Tibial artery (tissue), 4 donors: ENCODE data around the gene TUFT1.

Experiments
- DNase-seq, 2 donors: peaks; one replicate each; pipeline ENCODE4 v3.0.0-alpha.2; 2019
- H3K27ac ChIP-seq, 2 donors: fragments of 200-600 bp; sonication (generic) in 1 of 2; 1 replicate in 1 of 2; 2 replicates in 1 of 2; pipeline ENCODE4 v1.5.1; 2018 to 2019; ENCODE audit warnings: mild to moderate bottlenecking in 1 of 2
- H3K27me3 ChIP-seq, 2 donors: fragments of 200-600 bp; sonication (generic) in 1 of 2; one replicate each; pipeline versions ENCODE4 v1.5.1 to v1.6.0; 2016 to 2019
- H3K36me3 ChIP-seq, 3 donors: fragments of 200-600 bp; sonication (generic) in 2 of 3; one replicate each; pipeline ENCODE4 v1.5.1; 2016 to 2019; ENCODE audit warnings: mild to moderate bottlenecking in 2 of 3
- H3K4me1 ChIP-seq, 4 donors: fragments of 200-600 bp; sonication (generic) in 2 of 4; 1 replicate in 3 of 4; 2 replicates in 1 of 4; pipeline ENCODE4 v1.5.1; 2016 to 2019
- H3K4me3 ChIP-seq, 2 donors: fragments of 200-600 bp; sonication (generic) in 1 of 2; 1 replicate in 1 of 2; 2 replicates in 1 of 2; pipeline ENCODE4 v1.5.1; 2018 to 2019; ENCODE audit warnings: mild to moderate bottlenecking in 2 of 2
- H3K9me3 ChIP-seq, 3 donors: fragments of 200-600 bp; sonication (generic) in 1 of 3; one replicate each; pipeline ENCODE4 v1.5.1; 2016 to 2019
- CTCF ChIP-seq, 2 experiments: fragments of 200-600 bp in 1 of 2; fragments of 450-650 bp in 1 of 2; IDR thresholded peaks; one replicate each; pipeline ENCODE4 v1.5.1; 2017 to 2019; ENCODE audit warnings: antibody characterized with exemption in 2 of 2, mild to moderate bottlenecking in 1 of 2, moderate library complexity in 1 of 2
- intact Hi-C: fragments of 100-400 bp; cut with DNase I; formaldehyde crosslinking; loops from one replicate; pipeline ENCODE4 v1.15.0; 2023; ENCODE audit warnings: low total_unique reads

Gene TUFT1

GRCh38 chr1:151581451-151581850 is 41.3 kb downstream of the TUFT1 start:
- Histone ChIP-seq H3K27me3 (no peaks in the 10 kb centered on the region), H3K36me3 (peaks cover 23 to 46% (median 32%) of the 10 kb centered on the region in 3 donors), H3K4me3 (no peak overlapping the region), H3K9me3 (no peaks in the 10 kb centered on the region), H3K27ac (no peak overlapping the region), H3K4me1 (no peaks in the 10 kb centered on the region)
- intact Hi-C loops = no loop called here
- TF ChIP-seq CTCF (IDR thresholded peaks at IDR 0.05) = no peak
- no peak for DNase-seq

GRCh38 chr1:151581921-151582320 is 41.8 kb downstream of the TUFT1 start:
- Histone ChIP-seq H3K9me3 (no peaks in the 10 kb centered on the region), H3K4me3 (no peak overlapping the region), H3K27me3 (no peaks in the 10 kb centered on the region), H3K36me3 (peaks cover 23 to 42% (median 31%) of the 10 kb centered on the region in 3 donors), H3K4me1 (no peaks in the 10 kb centered on the region), H3K27ac (no peak overlapping the region)
- no peak for DNase-seq
- TF ChIP-seq CTCF (IDR thresholded peaks at IDR 0.05) = no peak
- intact Hi-C loops = no loop called here

- no peak overlapping the region for H3K27ac ChIP-seq
- no peak for TF ChIP-seq CTCF (IDR thresholded peaks at IDR 0.05)
- intact Hi-C loops = no loop called here
- H3K9me3 ChIP-seq = no peaks in the 10 kb centered on the region
- DNase-seq = no peak
- H3K4me3 ChIP-seq = no peak overlapping the region
- peaks cover 23 to 35% (median 23%) of the 10 kb centered on the region in 3 donors for H3K36me3 ChIP-seq
- no peaks in the 10 kb centered on the region for H3K4me1 ChIP-seq
- H3K27me3 ChIP-seq = no peaks in the 10 kb centered on the region
Observed at GRCh38 chr1:151583796-151584195, 43.7 kb downstream of the TUFT1 start.

- no peak overlapping the region for H3K4me3 ChIP-seq
- no peaks in the 10 kb centered on the region for H3K9me3 ChIP-seq
- TF ChIP-seq CTCF (IDR thresholded peaks at IDR 0.05) = no peak
- H3K36me3 ChIP-seq = peaks cover 20 to 31% (median 21%) of the 10 kb centered on the region in 3 donors
- intact Hi-C loops = no loop called here
- no peak overlapping the region for H3K27ac ChIP-seq
- H3K27me3 ChIP-seq = no peaks in the 10 kb centered on the region
- DNase-seq = no peak
- H3K4me1 ChIP-seq = no peaks in the 10 kb centered on the region
Observed at GRCh38 chr1:151584278-151584677, 44.2 kb downstream of the TUFT1 start.

GRCh38 chr1:151584780-151585179 is 44.7 kb downstream of the TUFT1 start:
- no peak for TF ChIP-seq CTCF (IDR thresholded peaks at IDR 0.05)
- no peak overlapping the region for H3K27ac ChIP-seq
- intact Hi-C loops = no loop called here
- H3K27me3 ChIP-seq = no peaks in the 10 kb centered on the region
- H3K36me3 ChIP-seq = peaks cover 15 to 26% (median 16%) of the 10 kb centered on the region in 3 donors
- DNase-seq = no peak
- H3K4me1 ChIP-seq = no peaks in the 10 kb centered on the region
- H3K4me3 ChIP-seq = no peak overlapping the region
- no peaks in the 10 kb centered on the region for H3K9me3 ChIP-seq

GRCh38 chr1:151585622-151586021 is 45.5 kb downstream of the TUFT1 start:
- DNase-seq = no peak
- no peak for TF ChIP-seq CTCF (IDR thresholded peaks at IDR 0.05)

More at GRCh38 chr1:151585622-151586021, 45.5 kb downstream of the TUFT1 start:
- Histone ChIP-seq H3K27ac (no peak overlapping the region), H3K36me3 (peaks cover 13 to 17% (median 13%) of the 10 kb centered on the region in 3 donors), H3K4me3 (no peak overlapping the region), H3K9me3 (no peaks in the 10 kb centered on the region), H3K27me3 (no peaks in the 10 kb centered on the region), H3K4me1 (no peaks in the 10 kb centered on the region)
- intact Hi-C loops = no loop called here
